SK-N-MC (cell line): ENCODE results near the gene NMUR1.

Experiments
- DNase-seq: peaks from one replicate; pipeline ENCODE4 v3.0.0-alpha.2; 2011; ENCODE audit warnings: low read depth, low spot score
- H3K27ac ChIP-seq: fragments of 200-600 bp; sonication (generic); 2 replicates; pipeline ENCODE4 v1.5.1; 2016; ENCODE audit warnings: mixed run types
- H3K36me3 ChIP-seq: fragments of 200-600 bp; sonication (generic); 2 replicates; pipeline ENCODE4 v1.6.1; 2017; ENCODE audit warnings: antibody characterized with exemption, low read length, mixed read lengths; ENCODE audit not compliant: insufficient read depth
- H3K4me3 ChIP-seq: fragments of 200-600 bp; sonication (generic); 2 replicates; pipeline ENCODE4 v1.5.1; 2016
- H3K9ac ChIP-seq: fragments of 200-600 bp; sonication (generic); 2 replicates; pipeline ENCODE4 v1.8.0; 2017; ENCODE audit warnings: mixed run types, mixed read lengths; ENCODE audit not compliant: insufficient read length
- H3K9me3 ChIP-seq: fragments of 200-600 bp; sonication (generic); 2 replicates; pipeline ENCODE4 v1.6.1; 2017; ENCODE audit warnings: low read depth, mild to moderate bottlenecking, antibody characterized with exemption, low read length, moderate library complexity, mixed read lengths
- EZH2 ChIP-seq: fragments of 200-600 bp; sonication (generic); IDR thresholded peaks from one replicate; pipeline ENCODE4 v1.6.1; 2017; ENCODE audit warnings: antibody characterized with exemption
- FOXP2 ChIP-seq: optimal IDR thresholded peaks from 2 replicates; pipeline ENCODE3; 2011; ENCODE audit warnings: mild to moderate bottlenecking, moderate library complexity; ENCODE audit not compliant: insufficient read depth; ENCODE audit errors: extremely low read length, control extremely low read depth
- POLR2AphosphoS5 ChIP-seq: IDR thresholded peaks from 2 replicates; pipeline ENCODE4 v1.6.1; 2012; ENCODE audit warnings: mild to moderate bottlenecking, low read depth, low read length, borderline replicate concordance

The NMUR1 gene

GRCh38 chr2:231554748-231555545, 24.7 kb upstream of the NMUR1 start:
- TF ChIP-seq EZH2 (no peak), FOXP2 (no peak), POLR2AphosphoS5 (no peak)
- Histone ChIP-seq H3K4me3 (no peak overlapping the region), H3K27ac (no peak overlapping the region), H3K36me3 (no peaks in the 10 kb centered on the region), H3K9ac (no peak overlapping the region), H3K9me3 (no peaks in the 10 kb centered on the region; the same call in 1 of the 2 replicates)
- no peak for DNase-seq

DNA sequence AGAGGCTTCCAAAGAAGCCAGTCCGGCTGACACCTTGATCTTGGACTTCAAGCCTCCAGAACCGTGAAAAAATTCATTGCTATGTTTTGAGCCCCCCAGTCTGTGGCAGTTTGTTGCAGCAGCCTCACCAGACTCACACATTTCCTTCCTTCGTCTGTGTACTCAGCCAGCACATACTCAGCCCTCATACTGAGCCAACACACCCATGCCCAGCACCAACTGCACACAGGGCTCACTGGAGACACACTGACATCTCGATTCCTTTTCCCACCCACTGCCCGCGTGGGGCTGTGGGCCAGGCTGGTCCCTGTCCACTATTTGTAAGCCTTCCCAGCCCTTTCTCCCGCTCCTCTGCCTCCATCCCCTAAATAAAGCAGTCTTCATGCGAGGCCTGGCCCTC, 24.1 kb upstream of the NMUR1 start:
- H3K36me3 ChIP-seq = no peaks in the 10 kb centered on the region
- H3K4me3 ChIP-seq = no peak overlapping the region
- TF ChIP-seq FOXP2 = no peak
- no peak for DNase-seq
- no peaks in the 10 kb centered on the region; the same call in 1 of the 2 replicates for H3K9me3 ChIP-seq
- no peak overlapping the region for H3K27ac ChIP-seq
- no peak overlapping the region for H3K9ac ChIP-seq

GRCh38 chr2:231552752-231553151, 22.5 kb upstream of the NMUR1 start:
- Histone ChIP-seq H3K4me3 (no peak overlapping the region), H3K9me3 (no peaks in the 10 kb centered on the region; the same call in 1 of the 2 replicates)
- TF ChIP-seq EZH2 (no peak), POLR2AphosphoS5 (no peak), FOXP2 (no peak)

GRCh38 chr2:231549446-231550239, 19.4 kb upstream of the NMUR1 start:
- H3K27ac ChIP-seq = no peak overlapping the region
- H3K4me3 ChIP-seq = no peak overlapping the region
- H3K9ac ChIP-seq = no peak overlapping the region
- DNase-seq = no peak
- H3K36me3 ChIP-seq = no peaks in the 10 kb centered on the region
- TF ChIP-seq EZH2 (no peak), POLR2AphosphoS5 (no peak), FOXP2 (no peak)
- H3K9me3 ChIP-seq = no peaks in the 10 kb centered on the region; the same call in 1 of the 2 replicates

More at GRCh38 chr2:231552752-231553151, 22.5 kb upstream of the NMUR1 start:
- H3K36me3 ChIP-seq = no peaks in the 10 kb centered on the region
- no peak for DNase-seq
- no peak overlapping the region for H3K9ac ChIP-seq
- no peak overlapping the region for H3K27ac ChIP-seq

DNA sequence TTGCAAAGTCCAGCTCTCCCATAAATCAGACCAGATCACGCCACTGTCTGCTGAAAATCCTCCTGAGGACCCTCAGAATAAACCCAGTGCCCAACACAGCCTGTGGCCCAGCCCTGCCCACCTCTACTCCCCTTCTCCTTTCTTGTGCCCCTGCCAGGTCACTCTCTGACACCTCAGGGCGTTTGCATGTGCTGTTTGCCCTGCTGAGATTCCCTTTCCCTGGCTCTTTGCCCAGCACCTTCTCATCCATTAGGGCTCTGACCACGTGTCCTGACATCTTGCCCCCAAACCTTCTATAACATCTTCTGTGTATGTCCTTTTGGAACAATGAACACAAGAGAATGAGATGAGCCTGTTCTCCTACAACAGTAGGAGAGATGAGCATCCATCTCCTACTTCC, 18.5 kb upstream of the NMUR1 start:
- no peak overlapping the region for H3K27ac ChIP-seq
- H3K4me3 ChIP-seq = no peak overlapping the region
- no peak for DNase-seq
- H3K36me3 ChIP-seq = no peaks in the 10 kb centered on the region
- H3K9ac ChIP-seq = no peak overlapping the region
- no peak for TF ChIP-seq POLR2AphosphoS5
- TF ChIP-seq FOXP2 = no peak
- TF ChIP-seq EZH2 = no peak
- H3K9me3 ChIP-seq = no peaks in the 10 kb centered on the region; the same call in 1 of the 2 replicates

GRCh38 chr2:231547315-231548110, 17.3 kb upstream of the NMUR1 start:
- DNase-seq = no peak
- Histone ChIP-seq H3K4me3 (no peak overlapping the region), H3K9ac (no peak overlapping the region), H3K36me3 (no peaks in the 10 kb centered on the region), H3K27ac (no peak overlapping the region), H3K9me3 (no peaks in the 10 kb centered on the region; the same call in 1 of the 2 replicates)
- TF ChIP-seq EZH2 (no peak), POLR2AphosphoS5 (no peak), FOXP2 (no peak)

DNA sequence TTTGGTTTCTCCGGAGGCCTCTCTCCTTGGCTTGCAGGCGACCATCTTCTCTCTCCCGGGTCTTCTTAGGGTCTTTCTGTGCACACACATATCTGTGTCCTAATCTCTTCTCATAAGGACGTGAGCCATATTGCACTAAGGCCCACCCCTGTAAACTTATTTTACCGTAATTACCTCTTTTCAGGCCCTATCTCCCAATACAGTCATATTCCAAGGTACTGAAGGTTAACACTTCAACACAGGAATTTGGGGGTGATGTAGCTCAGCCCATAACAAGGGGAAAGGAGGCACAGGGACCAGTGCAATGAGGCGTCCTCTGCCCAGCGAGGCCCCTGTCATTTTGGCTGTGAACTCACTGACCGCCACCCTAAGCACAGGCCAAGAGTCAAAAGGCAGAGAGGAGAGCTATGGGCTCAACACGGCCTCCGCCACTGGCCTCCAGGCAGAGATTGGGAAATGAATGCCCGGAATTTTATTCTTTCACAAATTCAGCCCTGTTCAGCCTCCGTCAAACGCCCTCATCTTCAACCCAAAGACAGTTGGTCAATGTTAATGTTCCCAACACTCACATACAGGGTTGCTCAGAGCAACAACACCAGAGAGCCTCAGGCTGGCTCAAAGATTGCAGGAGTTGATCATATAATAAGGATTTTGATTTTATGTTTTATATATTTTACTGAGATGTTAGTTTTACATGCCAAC, 15.9 kb upstream of the NMUR1 start:
- no peak overlapping the region for H3K27ac ChIP-seq
- no peak overlapping the region for H3K9ac ChIP-seq
- H3K9me3 ChIP-seq = no peaks in the 10 kb centered on the region; the same call in 1 of the 2 replicates
- TF ChIP-seq POLR2AphosphoS5 = no peak
- TF ChIP-seq FOXP2 = no peak
- TF ChIP-seq EZH2 = no peak
- no peak overlapping the region for H3K4me3 ChIP-seq
- H3K36me3 ChIP-seq = no peaks in the 10 kb centered on the region
- DNase-seq = no peak
